ENCODE data around the gene ATG12.
"Not testable (repeated sequence)": the region's sequence is repeated elsewhere in the genome, so short reads cannot be mapped to it uniquely, and the experiment has no call there.

ATG12 gene

DNA sequence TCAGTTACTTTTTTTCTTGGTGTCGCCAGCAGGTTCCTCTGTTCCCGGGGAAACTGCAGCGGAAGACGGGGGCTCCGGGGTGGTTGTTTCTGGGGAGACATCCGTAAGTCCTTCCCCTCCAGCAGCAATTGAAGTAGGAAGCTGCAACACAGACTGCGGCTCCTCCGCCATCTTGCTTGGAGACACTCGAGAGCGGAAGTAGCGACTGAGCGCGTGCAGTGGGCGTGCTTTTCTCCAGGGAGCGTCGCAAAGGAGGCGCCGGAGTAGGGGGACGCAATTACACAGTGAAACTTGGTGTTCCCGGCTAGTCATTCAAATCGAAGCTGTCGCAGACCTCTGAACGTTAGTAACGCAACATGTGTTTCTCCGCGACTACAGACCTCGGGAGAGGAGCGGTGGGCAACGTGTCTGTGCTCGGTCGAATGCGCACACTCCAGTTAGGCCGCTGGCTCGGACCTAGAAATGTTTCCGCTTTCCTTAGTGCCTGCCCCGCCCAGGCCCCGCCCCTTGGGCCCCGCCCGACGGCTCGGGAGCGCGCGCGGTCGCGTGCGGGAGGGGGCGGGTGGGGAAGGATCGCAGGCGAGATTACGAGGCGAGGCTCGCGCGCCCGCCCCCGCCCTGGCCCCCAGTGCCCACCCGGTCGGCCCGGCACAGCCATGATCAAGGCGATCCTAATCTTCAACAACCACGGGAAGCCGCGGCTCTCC, at the start of gene ATG12, which contains the start of gene AP3S1:
Gene ATG12, minus strand, starts transcription at position 184 of the 707 bp plus-strand sequence. Its CDS starts 13 bp downstream, at position 171.
Gene AP3S1, plus strand, starts transcription at position 554 of the 707 bp plus-strand sequence. Its CDS starts 103 bp downstream, at position 657.
- peak; percentile 97 for DNase-seq

DNA sequence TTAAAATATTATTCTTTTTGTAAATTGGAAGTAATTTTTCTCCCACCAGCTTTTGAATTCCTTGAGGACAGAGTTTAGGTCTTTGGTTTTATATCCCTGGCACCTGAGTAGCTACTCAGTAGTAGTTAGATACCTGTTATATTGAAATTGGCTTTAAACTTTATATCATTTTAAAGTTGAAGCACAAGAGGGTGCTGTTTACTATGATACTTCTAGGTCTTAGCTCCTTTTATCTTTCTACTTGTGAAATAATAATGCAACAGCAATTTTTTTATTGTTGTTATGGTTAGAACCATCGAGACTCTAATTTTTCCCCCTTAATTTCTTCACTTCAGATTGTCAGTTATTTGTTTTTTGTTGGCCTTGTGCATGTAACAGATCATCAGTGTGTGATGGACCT, 46.7 kb upstream of the ATG12 start:
- DNase-seq, result no peak

DNA sequence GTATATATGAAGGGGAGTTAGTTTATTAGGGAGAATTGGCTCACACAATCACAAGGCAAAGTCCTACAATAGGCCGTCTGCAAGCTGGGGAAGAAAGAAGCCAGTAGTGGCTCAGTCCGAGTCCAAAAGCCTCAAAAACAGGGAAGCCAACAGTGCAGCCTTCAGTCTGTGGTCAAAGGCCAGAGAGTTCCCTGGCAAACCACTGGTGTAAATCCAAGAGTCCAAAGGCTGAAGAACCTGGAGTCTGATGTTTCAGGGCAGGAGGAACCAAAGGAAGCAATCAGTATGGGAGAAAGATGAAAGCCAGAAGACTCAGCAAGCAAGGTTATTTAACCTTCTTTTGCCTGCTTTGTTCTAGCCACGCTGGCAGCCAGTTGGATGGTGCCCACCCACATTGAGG, 43.8 kb upstream of the ATG12 start:
- DNase-seq, result not testable (repeated sequence)

DNA sequence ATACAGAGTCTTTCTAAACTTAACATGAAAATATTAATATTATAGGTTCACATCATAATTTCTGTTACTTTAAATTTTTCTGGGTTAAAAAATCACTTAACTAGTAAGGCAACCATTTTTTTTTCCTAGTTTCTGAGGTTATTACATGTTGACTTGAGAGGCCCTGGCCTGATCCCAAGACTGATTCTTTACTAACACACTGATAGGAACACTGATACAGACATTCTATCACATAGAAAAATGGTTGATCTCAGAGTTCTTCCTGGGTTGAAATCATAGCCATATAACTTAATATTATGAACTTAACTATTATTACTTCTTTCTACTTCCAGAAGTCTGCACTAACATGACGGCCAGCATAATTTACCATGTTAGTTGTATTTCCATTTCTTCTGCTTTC, 43.3 kb upstream of the ATG12 start:
- no peak for DNase-seq

DNA sequence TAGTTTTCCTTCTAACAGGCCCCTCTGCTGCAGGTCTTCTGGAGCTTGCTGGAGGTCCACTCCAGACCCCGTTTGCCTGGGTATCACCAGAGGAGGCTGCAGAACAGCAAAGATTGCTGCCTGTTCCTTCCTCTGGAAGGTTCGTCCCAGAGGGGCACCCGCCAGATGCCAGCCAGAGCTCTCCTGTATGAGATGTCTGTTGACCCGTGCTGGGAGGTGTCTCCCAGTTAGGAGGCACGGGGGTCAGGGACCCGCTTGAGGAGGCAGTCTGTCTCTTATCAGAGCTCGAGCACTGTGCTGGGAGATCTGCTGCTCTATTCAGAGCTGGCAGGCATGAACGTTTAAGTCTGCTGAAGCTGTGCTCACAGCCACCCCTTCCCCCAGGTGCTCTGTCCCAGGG, 41.1 kb upstream of the ATG12 start:
- DNase-seq, result not testable (repeated sequence)

DNA sequence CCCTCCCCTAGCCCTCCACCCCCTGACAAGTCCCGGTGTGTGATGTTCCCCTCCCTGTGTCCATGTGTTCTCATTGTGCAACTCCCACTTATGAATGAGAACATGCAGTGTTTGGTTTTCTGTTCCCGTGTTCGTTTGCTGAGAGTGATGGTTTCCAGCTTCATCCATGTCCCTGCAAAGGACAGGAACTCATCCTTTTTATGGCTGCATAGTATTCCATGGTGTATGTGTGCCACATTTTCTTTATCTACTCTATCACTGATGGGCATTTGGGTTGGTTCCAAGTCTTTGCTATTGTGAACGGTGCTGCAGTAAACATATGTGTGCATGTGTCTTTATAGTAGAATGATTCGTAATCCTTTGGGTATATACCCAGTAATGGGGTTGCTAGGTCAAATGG, 36.0 kb upstream of the ATG12 start:
- DNase-seq, result not testable (repeated sequence)

DNA sequence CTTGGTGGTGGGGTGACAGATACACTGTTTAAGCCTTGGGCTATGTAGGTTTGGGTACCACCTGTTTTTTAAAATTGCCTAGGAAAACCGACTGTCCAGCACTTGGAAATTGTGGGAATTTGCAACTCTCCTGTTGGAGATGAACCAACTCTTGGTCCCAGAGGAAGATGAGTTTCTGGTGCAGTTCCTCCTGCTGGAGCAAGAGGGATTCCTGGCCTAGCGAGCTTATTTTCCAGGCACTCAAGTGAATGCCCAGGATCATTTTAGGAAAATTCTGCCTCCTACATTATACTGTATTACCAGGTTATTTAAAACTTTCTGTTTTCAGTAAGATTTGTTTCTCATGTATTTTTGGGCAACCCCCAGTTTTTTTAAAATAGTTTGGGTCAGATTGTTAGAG, 34.1 kb upstream of the ATG12 start:
- no peak for DNase-seq

DNA sequence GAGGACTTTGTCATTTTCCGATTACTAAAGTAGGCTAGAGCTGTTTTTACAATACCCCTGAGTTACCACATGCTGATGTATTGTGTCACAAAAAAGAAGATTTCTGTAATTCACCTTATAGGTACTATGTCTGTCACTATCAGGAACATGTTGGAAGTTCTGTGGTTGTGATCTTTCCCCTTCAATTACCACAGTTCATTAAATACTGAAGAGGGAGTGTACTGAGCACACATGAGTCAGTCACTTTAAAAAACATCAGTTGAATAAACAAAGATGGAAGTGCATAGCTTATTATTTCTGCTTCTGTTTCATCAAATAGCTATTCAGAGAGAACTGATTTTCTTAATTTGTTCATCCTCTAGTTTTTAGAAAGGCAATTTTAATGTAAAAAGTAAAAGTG, 32.0 kb upstream of the ATG12 start:
- DNase-seq, result no peak

DNA sequence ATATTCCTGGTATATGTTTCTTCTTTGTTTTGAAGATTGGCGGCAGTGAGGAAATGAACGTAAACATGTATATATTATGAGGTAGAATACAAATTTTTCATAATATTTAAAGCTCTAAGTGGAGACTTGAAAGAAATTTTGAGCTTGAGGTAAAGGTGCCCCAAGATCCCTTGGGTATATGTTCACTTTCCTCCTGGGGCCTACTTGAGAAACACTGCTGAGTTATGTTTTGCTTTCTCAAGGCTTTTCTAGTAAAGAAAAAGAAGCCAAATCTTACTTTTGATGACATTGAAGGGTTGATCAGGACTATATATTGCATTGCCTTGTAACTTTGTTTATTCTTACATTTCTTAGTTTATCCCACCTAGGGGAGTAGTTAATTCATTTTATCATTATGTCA, 31.1 kb upstream of the ATG12 start:
- no peak for DNase-seq

DNA sequence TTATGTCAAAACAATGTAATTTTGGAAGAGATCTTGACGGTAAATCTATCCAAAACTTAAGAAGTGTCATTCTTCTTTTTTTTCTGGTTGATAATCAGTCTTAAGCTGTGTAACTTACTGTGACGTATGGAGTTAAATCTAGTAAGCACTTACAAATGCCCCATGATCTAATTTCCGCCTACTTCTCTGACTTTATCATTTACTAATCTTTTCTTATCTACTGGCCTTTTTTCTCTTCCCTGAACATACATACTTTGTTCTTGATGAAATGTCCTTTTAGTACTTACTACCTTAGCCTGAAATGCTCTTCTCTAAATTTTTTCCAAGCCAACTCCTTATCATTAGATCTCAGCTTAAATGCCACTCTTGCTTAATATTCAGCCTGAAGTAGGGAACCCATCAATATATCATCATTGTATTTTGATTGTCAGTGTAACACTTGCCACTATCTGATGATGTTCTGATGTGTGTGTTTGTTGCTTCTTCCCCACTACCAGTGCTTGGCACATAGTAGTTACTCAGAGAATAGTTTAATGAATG, 28.0 kb upstream of the ATG12 start:
- no peak for DNase-seq

DNA sequence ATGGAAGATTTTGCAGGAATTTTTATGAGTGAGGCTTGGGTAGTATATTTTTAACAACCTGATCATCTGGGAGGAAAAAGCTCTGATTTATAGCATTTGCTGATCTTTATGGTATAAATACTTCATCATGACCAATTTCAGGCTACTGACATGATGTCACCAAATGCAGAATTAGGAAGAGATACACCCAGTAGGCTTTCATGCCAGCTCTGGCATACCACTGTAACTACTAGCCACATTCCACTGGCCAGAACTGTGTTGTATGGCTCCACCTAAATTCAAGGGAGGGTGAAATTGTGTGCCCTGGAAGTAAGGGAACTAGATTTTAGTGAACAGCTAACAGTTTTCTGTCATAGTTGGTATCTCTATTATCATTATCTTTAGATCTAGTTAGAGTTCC, 18.0 kb upstream of the ATG12 start:
- no peak for DNase-seq

DNA sequence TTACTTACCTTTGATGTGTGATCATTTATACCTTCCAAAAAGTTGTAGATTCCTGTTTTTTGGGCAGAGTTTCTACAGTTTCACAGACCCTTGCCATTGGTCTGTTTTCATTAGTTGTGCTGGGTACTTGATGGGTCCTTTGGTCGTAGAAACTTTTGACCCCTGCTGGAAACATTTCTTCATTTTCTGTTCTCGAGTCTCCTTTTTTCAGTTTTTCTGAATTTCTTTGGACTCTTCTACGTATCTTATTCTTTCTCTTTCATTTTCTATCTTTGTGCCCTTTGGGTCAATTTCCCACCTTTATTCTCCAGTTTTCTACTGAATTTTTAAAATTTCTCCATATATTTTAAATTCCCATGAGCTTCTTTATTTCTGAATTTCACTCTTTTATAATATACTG, 17.0 kb upstream of the ATG12 start:
- DNase-seq, result no peak

DNA sequence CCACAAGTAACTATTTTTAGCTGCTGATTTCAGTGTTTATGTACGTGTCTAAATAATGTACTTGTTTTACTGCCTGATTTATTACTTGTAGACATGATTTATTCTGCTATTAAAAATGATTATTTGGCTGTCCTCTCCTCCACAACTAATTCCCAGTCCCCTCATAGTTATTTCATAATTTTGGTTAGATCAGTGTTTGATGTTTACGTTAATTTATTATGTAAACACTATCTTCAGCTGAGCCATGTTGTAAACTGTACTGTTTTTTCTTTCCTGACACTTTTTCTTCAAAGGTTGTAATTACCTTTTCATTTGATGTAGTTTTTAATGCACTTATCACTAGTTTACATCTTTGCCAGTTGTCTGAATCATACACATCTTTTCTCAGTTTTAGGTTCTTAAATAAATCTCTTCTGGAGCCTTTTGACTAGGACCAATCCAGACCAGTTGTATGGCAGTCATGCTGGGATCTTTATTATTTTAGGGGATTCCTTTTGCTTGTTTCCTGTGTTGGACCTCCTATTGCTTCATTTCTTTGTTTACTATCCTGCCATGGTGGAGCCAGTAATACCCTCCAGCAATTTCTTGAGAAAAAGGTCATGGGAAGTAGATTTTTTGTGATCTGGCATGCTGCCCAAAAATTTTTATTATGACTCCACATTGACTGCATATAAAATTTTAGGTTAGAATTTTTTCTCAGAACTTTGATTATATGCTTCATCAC, 16.4 kb upstream of the ATG12 start:
- DNase-seq, result no peak

DNA sequence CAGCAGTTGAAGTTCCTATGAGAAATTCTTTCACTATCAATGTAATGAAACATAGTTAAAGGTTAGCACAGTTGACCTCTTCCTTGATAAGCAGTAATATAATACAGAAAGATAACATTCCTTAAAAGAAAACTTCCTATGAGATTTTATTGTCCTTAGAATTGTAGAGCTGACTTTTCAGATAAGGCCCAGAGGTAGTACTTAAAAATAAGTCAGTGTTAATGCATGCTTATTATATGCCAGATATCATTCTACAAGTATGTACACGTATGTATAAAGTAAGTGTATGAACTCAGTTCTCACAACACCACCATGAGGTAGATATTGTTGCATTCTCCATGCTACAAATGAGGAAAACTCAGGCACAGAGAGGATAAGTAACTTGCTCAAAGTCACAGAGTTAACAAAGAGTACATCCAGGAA, 15.7 kb upstream of the ATG12 start:
- DNase-seq, result no peak

DNA sequence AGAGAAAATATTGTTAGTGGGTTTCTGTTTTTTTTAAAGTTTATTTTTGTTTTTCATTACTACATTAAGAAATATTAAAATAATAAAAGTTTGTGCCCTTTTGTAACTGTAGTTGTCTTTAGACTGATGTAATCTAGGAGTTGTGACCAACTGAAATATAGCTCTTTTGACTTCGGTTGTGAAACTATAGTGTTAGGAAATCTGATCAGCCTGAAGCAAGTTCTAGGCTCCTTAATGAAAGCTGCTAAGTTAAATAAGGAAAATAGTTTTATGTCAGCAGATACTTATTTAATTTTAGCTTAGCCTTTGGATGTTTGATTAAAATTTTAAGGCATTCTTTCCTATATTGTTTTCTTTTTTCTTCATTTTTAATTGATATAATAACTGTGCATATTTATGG, 14.6 kb upstream of the ATG12 start:
- DNase-seq, result no peak

DNA sequence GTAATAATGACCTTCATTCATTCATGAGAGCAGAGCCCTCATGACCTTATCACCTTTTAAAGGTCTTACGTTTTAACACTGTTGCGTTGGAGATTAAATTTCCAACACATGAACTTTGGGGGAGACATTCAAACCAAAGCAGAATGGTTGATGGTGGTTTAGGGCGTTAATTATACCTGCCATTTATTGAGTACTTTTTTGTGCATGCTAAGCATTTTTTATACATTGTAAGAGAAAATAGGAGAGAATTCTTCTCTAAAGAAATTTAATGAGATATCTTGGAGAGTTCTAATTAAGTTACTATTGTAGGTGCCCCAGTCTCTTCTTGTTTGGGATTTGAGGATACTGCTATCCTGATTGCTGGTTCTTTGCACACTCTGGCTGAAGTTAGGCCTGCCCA, 12.8 kb upstream of the ATG12 start:
- no peak for DNase-seq

DNA sequence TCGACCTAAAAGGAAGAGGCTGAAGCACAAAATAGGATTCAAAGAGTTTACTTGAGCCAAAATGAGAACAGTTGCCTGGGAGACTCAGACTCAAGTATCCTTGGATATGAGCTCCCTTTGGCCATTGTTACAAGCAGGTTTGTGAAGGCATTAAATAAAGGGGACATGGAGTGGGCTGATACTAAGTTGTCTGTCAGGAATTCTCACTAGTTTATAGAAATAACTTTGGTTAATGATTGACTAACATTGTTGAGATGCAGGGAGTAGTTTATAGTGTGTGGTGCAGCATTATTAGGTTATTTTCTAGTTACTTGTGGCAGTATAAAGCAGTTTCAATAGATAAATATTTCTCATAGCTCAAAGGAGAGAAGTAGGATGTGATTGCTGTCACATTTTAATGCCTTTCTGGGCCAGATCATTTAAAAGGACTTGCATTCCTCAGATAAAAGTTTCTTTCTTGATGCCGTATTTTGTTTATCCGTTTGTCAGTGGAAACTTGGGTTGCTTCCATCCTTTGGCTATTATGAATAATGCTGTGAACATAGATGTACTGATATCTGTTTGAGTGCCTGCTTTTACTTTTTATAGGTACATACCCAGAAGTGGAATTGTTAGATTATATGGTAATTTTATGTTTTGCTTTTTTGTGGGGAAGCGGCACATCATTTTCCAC, 9.5 kb upstream of the ATG12 start:
- no peak for DNase-seq

DNA sequence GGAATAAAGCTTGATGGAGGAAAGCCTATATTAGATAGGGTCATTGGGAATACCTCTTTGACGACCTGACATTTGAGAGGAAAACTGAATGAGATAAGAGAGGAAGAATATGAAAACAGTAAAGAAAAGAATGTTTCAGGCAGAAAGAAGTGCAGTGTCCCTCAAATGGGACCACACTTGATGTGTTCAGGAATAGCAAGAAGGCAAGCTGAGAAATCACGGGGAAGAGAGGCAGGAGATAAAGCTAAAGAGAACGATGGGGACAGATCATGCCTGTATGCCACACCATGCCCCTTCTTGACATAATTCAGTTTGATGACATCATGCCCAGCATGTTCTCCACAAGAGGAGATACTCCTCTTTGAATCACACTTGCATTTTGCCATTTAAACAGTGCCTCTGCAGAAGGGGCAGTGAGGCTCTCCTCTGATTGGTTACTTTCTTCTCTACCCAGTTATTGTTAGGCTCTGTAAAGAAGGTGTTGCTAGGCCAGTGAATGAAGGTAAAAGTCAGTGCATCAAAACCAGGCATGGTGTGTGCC, 8.0 kb upstream of the ATG12 start:
- DNase-seq, result no peak

DNA sequence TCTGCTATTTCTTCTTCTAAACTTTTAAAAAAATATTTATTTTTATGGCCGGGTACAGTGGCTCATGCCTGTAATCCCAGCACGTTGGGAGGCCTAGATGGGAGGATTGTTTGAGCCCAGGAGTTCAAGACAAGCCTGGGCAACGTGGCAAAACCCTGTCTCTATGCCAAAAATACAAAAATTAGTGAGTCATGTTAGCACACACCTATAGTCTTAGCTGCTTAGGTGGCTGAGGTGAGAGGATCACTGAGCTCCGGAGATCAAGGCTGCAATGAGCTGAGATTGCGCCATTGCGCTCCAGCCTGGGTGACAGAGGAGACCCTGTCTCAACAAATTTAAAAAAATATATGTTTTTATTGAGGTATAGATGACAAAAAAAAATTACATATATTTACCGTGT, 5.9 kb upstream of the ATG12 start:
- DNase-seq, result no peak

DNA sequence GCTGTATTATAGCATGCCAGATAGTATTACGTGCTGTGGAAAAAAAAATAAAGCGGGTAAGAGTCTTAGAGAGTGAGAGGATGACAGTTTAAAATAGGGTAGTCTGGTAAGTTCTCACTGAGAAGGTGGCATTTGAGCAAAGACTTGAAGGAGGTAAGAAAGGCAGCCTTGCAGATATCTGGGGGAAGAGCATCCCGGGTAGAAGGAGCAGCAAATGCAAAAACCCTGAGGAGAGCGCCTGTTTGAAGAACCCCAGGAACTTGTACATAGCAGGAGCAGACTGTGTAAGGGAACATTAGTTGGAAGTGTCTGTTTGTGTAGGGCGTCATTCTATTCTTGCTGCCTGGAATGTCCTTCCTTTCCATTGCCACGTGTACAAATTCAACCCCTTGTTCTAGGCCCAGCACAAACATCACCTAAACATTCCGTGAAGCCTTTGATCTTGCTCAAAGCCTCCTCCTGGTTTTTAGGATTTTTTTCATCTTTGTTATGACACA, 3.0 kb upstream of the ATG12 start:
- no peak for DNase-seq

DNA sequence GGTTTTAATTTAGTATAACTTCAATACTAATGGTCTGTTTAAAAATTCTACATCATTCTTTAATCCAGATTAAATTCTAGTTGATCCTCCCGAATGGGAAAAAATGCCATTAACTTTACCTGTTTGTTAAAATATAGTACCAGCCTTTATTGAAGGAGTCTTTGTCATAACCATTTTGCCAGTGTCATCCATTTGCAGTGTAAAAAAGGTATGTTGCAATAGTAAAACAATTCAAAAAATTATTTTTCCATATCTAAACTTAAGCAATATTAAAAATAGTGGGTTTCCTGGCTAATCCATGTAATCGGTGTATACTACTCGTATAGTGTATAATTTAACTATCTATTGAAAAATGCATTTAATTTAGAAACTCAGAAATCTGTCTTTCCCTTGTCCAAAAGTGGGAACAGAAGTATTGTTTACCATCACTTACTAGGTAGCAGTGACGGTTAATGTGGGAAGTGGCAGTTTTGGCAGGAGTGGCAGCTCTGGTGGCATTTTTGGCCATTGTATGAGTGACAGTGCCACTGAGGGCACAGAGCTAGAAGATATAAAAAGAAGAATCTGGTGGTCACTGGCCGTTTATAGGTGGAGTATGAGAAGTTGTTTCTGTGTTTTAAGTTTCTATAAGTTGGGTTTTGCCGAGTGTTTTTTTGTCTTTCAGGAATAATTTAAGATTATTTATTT, 2.2 kb upstream of the ATG12 start:
- no peak for DNase-seq

DNA sequence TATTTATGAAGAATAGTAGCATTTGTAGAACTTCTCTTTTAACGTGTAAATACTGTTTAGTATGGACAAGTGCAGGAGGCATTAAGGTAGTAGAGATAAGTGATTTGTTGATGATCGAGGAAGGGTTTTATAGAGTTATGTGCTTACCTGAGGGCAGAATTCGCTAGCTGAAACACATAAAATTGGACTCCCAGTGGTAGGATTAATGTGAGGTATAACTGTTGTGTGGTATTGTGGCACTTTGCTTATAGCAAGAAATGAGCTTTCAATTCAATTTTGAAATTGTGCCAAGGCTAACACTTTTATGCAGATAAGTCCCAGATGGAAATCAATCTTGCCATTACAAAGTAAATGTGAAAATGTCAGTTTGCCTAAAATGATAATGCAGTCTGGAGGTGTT, 1.6 kb upstream of the ATG12 start:
- DNase-seq, result peak; percentile 13
